Measurements from ENCODE around the gene TRIM50. TPM values are rescaled to one million over a fixed set of nuclear protein-coding genes. Genes with fewer than 3 reads are reported as not detected.

Gene TRIM50
- total and polyA plus RNA-seq, 2 donors (not counting 1 experiment from before 2014, with no cell fraction given), result not detected

GRCh38 chr7:73356159-73356558 lies 28.3 kb upstream of the TRIM50 start:
- Histone ChIP-seq H3K27me3 (ENCODE audit: control insufficient read depth, insufficient read depth, low read length) (no peaks in the 10 kb centered on the region), H3K9ac (ENCODE audit: insufficient read depth, low read length) (no peak overlapping the region), H3K36me3 (ENCODE audit: control insufficient read depth, insufficient read depth, low read length) (no peaks in the 10 kb centered on the region), H3K9me3 (ENCODE audit: control insufficient read depth, insufficient read depth, low read depth, low read length) (no peaks in the 10 kb centered on the region), H3K27ac (ENCODE audit: insufficient read depth, low read length) (no peak overlapping the region), H3K79me2 (ENCODE audit: control insufficient read depth, insufficient read depth, low read length) (no peaks in the 10 kb centered on the region), H3K4me1 (ENCODE audit: control insufficient read depth, extremely low read depth, insufficient read depth, low read length) (peaks cover 3% of the 10 kb centered on the region), H3K4me2 (ENCODE audit: extremely low read depth, insufficient read depth, low read length) (no peak overlapping the region), H2AFZ (ENCODE audit: low read length) (no peak overlapping the region), H3K4me3 (replicated peaks in 1 of 4; ENCODE audit: control extremely low read depth in 1 of 4, insufficient read depth in 1 of 4, low read depth in 3 of 4, low read length in 4 of 4) (no peak overlapping the region), H4K20me1 (ENCODE audit: control insufficient read depth, extremely low read depth, insufficient read depth, low read length) (no peaks in the 10 kb centered on the region)
- no peak for DNase-seq (ENCODE audit: low read depth in 2 of 2)
- TF ChIP-seq EZH2 (IDR thresholded peaks at IDR 0.05; ENCODE audit: low read length, missing control alignments) (no peak), CTCF (conservative IDR thresholded peaks at IDR 0.05 in 1 of 2, IDR thresholded peaks at IDR 0.05 in 1 of 2; ENCODE audit: low read depth in 1 of 2, low read length in 2 of 2) (no peak)

- H3K4me3 ChIP-seq (replicated peaks in 1 of 4; ENCODE audit: control extremely low read depth in 1 of 4, insufficient read depth in 1 of 4, low read depth in 3 of 4, low read length in 4 of 4), result no peak overlapping the region
- no peaks in the 10 kb centered on the region for H3K9me3 ChIP-seq (ENCODE audit: control insufficient read depth, insufficient read depth, low read depth, low read length)
- H3K79me2 ChIP-seq (ENCODE audit: control insufficient read depth, insufficient read depth, low read length), result no peaks in the 10 kb centered on the region
- no peaks in the 10 kb centered on the region for H4K20me1 ChIP-seq (ENCODE audit: control insufficient read depth, extremely low read depth, insufficient read depth, low read length)
- DNase-seq (ENCODE audit: low read depth in 2 of 2), result no peak
- no peak overlapping the region for H3K27ac ChIP-seq (ENCODE audit: insufficient read depth, low read length)
- peaks cover 3% of the 10 kb centered on the region for H3K4me1 ChIP-seq (ENCODE audit: control insufficient read depth, extremely low read depth, insufficient read depth, low read length)
- H3K27me3 ChIP-seq (ENCODE audit: control insufficient read depth, insufficient read depth, low read length), result no peaks in the 10 kb centered on the region
- H3K4me2 ChIP-seq (ENCODE audit: extremely low read depth, insufficient read depth, low read length), result no peak overlapping the region
- no peaks in the 10 kb centered on the region for H3K36me3 ChIP-seq (ENCODE audit: control insufficient read depth, insufficient read depth, low read length)
- no peak overlapping the region for H3K9ac ChIP-seq (ENCODE audit: insufficient read depth, low read length)
- H2AFZ ChIP-seq (ENCODE audit: low read length), result no peak overlapping the region
- TF ChIP-seq EZH2 (IDR thresholded peaks at IDR 0.05; ENCODE audit: low read length, missing control alignments) (no peak), CTCF (conservative IDR thresholded peaks at IDR 0.05 in 1 of 2, IDR thresholded peaks at IDR 0.05 in 1 of 2; ENCODE audit: low read depth in 1 of 2, low read length in 2 of 2) (no peak)
Observed at GRCh38 chr7:73354821-73355220, 26.9 kb upstream of the TRIM50 start.

GRCh38 chr7:73354196-73354595 lies 26.3 kb upstream of the TRIM50 start:
- TF ChIP-seq CTCF (conservative IDR thresholded peaks at IDR 0.05 in 1 of 2, IDR thresholded peaks at IDR 0.05 in 1 of 2; ENCODE audit: low read depth in 1 of 2, low read length in 2 of 2) (no peak), EZH2 (IDR thresholded peaks at IDR 0.05; ENCODE audit: low read length, missing control alignments) (no peak)

More at GRCh38 chr7:73354196-73354595, 26.3 kb upstream of the TRIM50 start:
- Histone ChIP-seq H3K4me1 (ENCODE audit: control insufficient read depth, extremely low read depth, insufficient read depth, low read length) (peaks cover 3% of the 10 kb centered on the region), H3K4me3 (replicated peaks in 1 of 4; ENCODE audit: control extremely low read depth in 1 of 4, insufficient read depth in 1 of 4, low read depth in 3 of 4, low read length in 4 of 4) (no peak overlapping the region), H3K27ac (ENCODE audit: insufficient read depth, low read length) (no peak overlapping the region), H3K36me3 (ENCODE audit: control insufficient read depth, insufficient read depth, low read length) (no peaks in the 10 kb centered on the region), H3K4me2 (ENCODE audit: extremely low read depth, insufficient read depth, low read length) (no peak overlapping the region), H2AFZ (ENCODE audit: low read length) (no peak overlapping the region), H3K9ac (ENCODE audit: insufficient read depth, low read length) (no peak overlapping the region), H3K79me2 (ENCODE audit: control insufficient read depth, insufficient read depth, low read length) (no peaks in the 10 kb centered on the region), H4K20me1 (ENCODE audit: control insufficient read depth, extremely low read depth, insufficient read depth, low read length) (no peaks in the 10 kb centered on the region), H3K9me3 (ENCODE audit: control insufficient read depth, insufficient read depth, low read depth, low read length) (no peaks in the 10 kb centered on the region), H3K27me3 (ENCODE audit: control insufficient read depth, insufficient read depth, low read length) (no peaks in the 10 kb centered on the region)
- no peak for DNase-seq (ENCODE audit: low read depth in 2 of 2)
